GM19043 (cell line): ENCODE measurements around the gene CDH10.

Experiments used
- ATAC-seq: cut with Tn5 transposase; IDR thresholded peaks from one replicate; pipeline ENCODE4 v1.9.1; 2021; ENCODE audit warnings: low read depth; ENCODE audit not compliant: unreplicated experiment

The CDH10 gene

GRCh38 chr5:24644761-24645160 is at the start of gene CDH10:
CDH10 (minus strand) TSS chr5:24644978; CDS start chr5:24593490, 51,488 bp downstream.
- no peak for ATAC-seq

DNA sequence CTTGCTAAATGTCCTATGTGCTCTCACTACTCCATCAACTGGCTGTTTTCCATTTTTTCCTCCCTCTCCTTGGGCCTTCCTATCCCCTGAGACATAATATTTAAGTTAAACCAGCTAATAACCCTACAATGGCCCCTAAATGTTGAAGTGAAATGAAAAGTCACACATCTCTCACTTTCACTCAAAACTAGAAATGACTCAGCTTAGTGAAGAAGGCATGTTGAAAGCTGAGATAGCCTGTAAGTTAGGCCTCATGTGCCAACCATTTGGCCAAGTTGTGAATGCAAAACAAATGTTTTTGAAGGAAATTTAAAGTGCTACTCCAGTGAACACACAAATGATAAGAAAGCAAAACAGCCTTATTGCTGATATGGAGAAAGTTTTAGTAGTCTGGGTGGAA is 48.8 kb upstream of the CDH10 start:
- no peak for ATAC-seq

DNA sequence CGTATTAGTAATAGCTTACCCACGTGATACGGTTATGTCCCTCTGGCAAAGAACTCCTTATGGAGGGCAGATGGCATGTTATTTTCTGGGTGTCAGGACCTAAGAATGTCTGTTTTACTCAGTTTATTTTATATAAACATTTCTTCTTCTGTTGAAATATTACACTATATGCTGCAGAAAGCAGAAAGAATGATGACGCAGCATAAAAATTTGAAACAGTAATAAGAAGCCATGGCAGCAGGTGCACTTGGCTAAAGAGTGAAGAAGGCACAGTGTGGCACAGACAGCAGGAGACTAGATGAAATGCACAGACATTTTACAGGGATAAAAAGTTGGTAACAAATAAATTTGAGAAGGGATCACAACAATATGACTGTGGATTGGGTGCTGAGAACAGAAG is 46.3 kb upstream of the CDH10 start:
- no peak for ATAC-seq

- no peak for ATAC-seq
These were observed 36.3 kb upstream of the CDH10 start for GRCh38 chr5:24681106-24681505.

DNA sequence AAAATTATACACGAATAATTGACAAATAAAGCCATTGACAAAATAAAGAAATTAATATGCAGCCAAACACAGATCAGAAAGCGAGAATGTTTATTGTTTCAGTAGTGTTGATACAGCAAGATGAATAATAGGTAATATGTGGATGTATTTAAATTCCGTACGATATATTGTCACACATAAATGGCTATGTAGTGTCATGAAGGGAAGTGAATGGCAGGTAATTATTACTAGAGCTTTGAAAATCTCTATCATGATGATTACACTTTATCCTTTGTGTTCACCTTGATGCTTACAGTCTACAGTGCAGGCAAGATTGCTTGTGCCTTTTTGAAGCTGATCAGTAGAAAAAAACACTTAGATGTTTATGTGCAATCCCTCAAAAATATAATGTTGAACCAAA is 23.3 kb upstream of the CDH10 start:
- ATAC-seq = no peak

DNA sequence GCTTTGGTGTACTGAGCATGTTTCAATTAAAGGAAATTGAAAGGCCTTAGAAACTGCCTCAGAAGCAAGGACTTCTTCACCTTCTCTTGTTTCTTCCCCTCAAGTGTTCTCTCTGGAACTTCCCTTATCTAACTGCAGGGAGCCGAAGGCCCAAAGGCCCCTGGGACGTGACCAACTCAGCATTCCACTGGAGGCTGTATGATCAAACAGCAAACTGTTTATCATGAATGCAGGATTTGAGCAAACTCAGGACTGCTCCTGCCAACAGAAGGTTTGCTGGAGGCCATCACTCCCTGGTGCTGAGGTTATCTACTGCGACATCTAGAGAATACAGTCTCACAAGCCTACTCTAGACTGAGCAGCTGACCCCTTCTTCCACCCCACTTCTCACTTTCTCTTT is 4.8 kb upstream of the CDH10 start:
- no peak for ATAC-seq

DNA sequence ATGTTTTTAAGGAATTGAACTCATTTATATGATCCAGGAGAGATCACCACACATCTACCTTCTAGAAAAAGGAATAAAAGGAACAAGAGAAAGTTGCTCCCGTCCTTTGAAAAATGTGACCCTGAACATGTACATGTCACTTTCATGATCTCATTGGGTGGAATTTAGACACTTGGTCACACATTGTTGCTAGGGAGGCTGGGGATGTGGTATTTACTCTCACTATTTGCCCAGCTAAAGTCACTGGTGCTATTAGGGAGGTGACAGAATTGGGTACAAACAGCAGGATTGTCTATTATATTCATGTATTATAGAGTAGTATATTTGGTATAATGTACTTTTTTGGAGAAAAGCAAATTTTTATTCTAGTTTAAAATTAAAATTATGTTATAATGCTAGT is 2.1 kb upstream of the CDH10 start:
- no peak for ATAC-seq

- ATAC-seq = no peak
These were observed 705 bp upstream of the CDH10 start for GRCh38 chr5:24645483-24645882.

DNA sequence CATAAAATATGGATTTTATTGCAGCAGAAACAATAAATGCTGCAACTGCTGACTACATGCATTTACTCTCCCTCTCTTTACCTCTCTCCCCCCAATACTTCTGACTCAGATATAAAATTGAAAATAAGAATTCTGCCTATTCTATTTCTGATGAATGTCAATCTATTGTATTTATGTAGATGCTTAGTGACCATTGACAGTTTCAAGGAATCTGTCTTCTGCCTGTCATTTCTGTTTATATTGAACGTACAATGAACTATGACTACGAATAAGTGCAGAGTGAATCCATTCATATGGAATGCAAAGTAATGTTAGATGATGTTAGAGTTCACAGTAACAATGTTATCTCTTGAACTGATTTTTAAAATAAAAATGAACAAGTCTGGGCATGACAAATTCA is 898 bp downstream of the CDH10 start:
- ATAC-seq = no peak

- ATAC-seq = no peak
These were observed 1.6 kb downstream of the CDH10 start for GRCh38 chr5:24643156-24643555.

GRCh38 chr5:24642022-24642421 is 2.8 kb downstream of the CDH10 start:
- no peak for ATAC-seq

- ATAC-seq = no peak
These were observed 9.6 kb downstream of the CDH10 start for GRCh38 chr5:24635209-24635608.

- ATAC-seq = peak; percentile 49
These were observed 11.0 kb downstream of the CDH10 start for GRCh38 chr5:24633715-24634325.

- no peak for ATAC-seq
These were observed 12.4 kb downstream of the CDH10 start for GRCh38 chr5:24632353-24632752.

DNA sequence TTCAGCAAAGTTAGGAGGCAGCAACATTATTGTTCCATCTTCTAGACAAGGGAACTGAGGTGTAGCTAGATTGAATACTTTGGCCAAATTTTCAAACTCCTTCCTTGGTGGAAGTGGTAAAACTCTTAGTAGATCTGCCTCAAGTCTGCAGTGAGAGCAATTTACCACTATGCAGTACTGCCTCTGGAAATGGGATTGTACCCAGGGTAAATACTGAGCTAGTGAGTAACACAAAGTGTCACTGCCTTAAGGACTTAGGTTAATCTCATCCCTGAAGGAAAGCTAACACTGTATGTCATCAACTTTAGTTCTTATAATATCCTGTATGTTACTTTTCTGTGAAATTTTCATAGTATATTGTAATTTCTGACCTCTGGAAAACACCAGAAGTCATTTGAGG is 13.9 kb downstream of the CDH10 start:
- ATAC-seq = no peak

GRCh38 chr5:24629798-24630197 is 15.0 kb downstream of the CDH10 start:
- no peak for ATAC-seq

GRCh38 chr5:24624872-24625271 is 19.9 kb downstream of the CDH10 start:
- ATAC-seq = no peak

- ATAC-seq = no peak
These were observed 21.2 kb downstream of the CDH10 start for GRCh38 chr5:24623624-24624023.

DNA sequence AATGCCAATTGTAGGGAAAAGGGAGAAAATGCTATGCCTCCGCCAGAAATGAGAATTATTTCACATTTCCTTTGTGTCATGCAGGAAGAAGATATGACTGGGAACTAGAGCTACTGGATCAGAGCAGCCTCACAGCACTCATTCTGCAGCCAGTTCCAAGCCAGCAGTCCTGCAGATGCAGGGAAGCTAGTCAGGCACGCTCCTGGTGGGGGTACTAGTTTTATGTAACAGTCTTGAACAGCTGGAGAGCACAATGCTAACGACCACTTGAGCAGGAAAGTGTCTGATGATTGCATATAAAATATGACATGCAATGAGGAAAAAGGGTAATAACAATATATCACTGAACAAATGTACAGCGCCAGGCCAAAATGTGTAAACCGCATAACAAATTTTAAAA is 21.7 kb downstream of the CDH10 start:
- no peak for ATAC-seq

DNA sequence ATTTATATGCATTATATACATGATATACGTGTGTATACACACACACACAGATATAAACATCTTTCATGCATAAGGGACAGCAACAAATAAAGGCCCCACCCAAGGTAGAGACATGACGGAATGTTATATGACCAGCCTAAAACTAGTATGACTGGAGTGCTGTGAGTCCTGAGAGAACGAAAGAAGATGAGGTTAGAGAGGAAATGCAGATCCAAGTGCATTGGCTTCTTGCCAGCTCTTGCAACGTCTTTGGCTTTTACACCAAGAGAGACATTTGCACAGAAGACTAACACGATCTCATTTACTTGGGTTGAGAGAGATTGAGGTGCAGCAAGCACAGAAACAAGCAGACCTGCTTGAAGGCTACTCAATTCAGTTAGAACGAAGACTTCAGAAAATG is 23.0 kb downstream of the CDH10 start:
- ATAC-seq = no peak

DNA sequence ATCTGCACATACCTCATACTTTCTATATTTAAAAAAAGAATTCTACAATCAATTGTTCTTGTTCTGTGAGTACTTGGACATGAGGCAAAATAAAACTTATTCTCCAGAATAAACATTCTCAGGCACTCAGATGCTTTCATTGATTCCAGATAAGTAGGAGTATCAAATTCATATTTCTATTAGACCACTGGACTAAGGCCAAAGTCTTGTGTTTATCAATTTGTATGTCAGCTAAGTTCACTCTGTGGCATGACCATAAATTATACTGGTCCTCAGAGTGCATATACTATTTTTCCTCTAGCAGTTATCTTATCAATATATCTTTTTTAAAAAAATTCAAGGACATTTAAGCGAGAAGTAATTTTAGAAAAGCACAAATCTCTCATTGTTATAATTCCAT is 28.2 kb downstream of the CDH10 start:
- ATAC-seq = no peak

DNA sequence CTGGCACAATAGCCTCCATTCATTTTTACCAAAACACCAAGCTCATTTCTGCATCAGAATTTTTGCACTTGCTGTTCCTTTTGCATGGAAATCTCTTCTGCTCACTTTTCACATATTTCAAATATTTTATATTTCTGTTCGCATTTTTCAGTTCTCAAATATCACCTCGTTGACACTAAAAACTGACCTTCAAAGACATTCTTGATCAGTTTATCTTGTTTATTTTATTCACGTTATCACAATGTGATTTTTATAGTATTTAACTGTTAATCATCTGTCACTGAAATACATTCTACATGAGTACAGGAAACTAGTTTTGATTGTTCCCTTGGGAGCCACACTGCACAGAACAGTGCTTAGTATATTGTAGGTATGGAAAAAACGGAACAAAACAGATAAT is 29.6 kb downstream of the CDH10 start:
- ATAC-seq = no peak

DNA sequence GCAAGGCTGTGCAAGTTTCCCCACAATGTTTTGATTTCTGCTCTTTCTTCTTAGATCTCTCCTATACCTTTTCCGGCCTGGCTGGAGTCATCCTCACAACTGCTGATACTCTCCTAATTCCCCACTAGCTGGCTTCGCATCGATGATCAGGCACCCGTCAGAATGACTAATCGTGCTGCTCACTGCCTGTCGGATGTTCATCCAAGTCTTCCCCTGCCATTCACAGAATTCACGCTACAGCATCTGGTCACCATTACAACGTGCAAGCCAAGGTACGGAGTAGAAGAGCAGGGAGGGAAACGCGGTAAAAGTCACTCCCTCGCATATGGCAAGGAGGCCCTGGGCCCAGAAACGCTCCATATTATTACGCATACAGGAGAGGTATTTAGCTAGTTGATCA is 35.1 kb downstream of the CDH10 start:
- no peak for ATAC-seq
